ENCODE results near the gene KLLN.
"Not testable (repeated sequence)": the region's sequence is repeated elsewhere in the genome, so short reads cannot be mapped to it uniquely, and the experiment has no call there.

Gene KLLN

GRCh38 chr10:87861953-87862678 lies 1.2 kb downstream of the KLLN start:
- CTCF ChIA-PET = interaction anchor here (1.1 to 22.0 kb wide), 7 partner anchors 11 to 693 kb away, joined by 3 to 304 read pairs (median 10); no protein-coding TSS in a partner anchor
- DNase-seq (ENCODE audit: low read depth, low spot score) = peak; percentile 83
- H3K4me3 ChIP-seq (ENCODE audit: low read depth, low read length) = peak overlapping the region; percentile 91
- POLR2A ChIA-PET = interaction anchor here (0.5 to 2.2 kb wide), 17 partner anchors 16 to 527 kb away, joined by 3 to 12 read pairs (median 4); no protein-coding TSS in a partner anchor
- peak; percentile 11 for TF ChIP-seq CTCF (IDR thresholded peaks at IDR 0.05; ENCODE audit: insufficient read depth, low read length, missing control alignments)

- TF ChIP-seq CTCF (IDR thresholded peaks at IDR 0.05; ENCODE audit: insufficient read depth, low read length, missing control alignments) = peak; percentile 14
- CTCF ChIA-PET = interaction anchor here (1.1 to 22.0 kb wide), 7 partner anchors 12 to 692 kb away, joined by 3 to 304 read pairs (median 10); no protein-coding TSS in a partner anchor
- peak overlapping the region; percentile 91 for H3K4me3 ChIP-seq (ENCODE audit: low read depth, low read length)
- POLR2A ChIA-PET = interaction anchor here (0.5 to 2.2 kb wide), 11 partner anchors 16 to 528 kb away, joined by 3 to 12 read pairs (median 5); no protein-coding TSS in a partner anchor
- DNase-seq (ENCODE audit: low read depth, low spot score) = no peak
Observed at GRCh38 chr10:87861566-87861952, 1.8 kb downstream of the KLLN start.

- POLR2A ChIA-PET = interaction anchor here (1.0 to 1.1 kb wide), 3 partner anchors 292 to 517 kb away, joined by 5 read pairs; no protein-coding TSS in a partner anchor
- DNase-seq (ENCODE audit: low read depth, low spot score) = no peak
- CTCF ChIA-PET = interaction anchor here (1.1 to 22.0 kb wide), 7 partner anchors 12 to 692 kb away, joined by 3 to 304 read pairs (median 10); no protein-coding TSS in a partner anchor
- no peak for TF ChIP-seq CTCF (IDR thresholded peaks at IDR 0.05; ENCODE audit: insufficient read depth, low read length, missing control alignments)
- H3K4me3 ChIP-seq (ENCODE audit: low read depth, low read length) = no peak overlapping the region
Observed at GRCh38 chr10:87860816-87861403, 2.4 kb downstream of the KLLN start.

GRCh38 chr10:87860156-87860795 lies 3.1 kb downstream of the KLLN start:
- TF ChIP-seq CTCF (IDR thresholded peaks at IDR 0.05; ENCODE audit: insufficient read depth, low read length, missing control alignments) = peak; percentile 57
- POLR2A ChIA-PET = no interaction called here
- CTCF ChIA-PET = interaction anchor here (0.6 to 22.0 kb wide), 5 partner anchors 11 to 950 kb away, joined by 3 to 304 read pairs (median 14); no protein-coding TSS in a partner anchor
- no peak overlapping the region for H3K4me3 ChIP-seq (ENCODE audit: low read depth, low read length)
- DNase-seq (ENCODE audit: low read depth, low spot score) = no peak

- CTCF ChIA-PET = interaction anchor here (1.5 to 22.0 kb wide), 2 partner anchors 199 to 533 kb away, joined by 4 to 304 read pairs; no protein-coding TSS in a partner anchor
- H3K4me3 ChIP-seq (ENCODE audit: low read depth, low read length); POLR2A ChIA-PET; DNase-seq (ENCODE audit: low read depth, low spot score): not testable (repeated sequence)
Observed at GRCh38 chr10:87855665-87856064, 7.7 kb downstream of the KLLN start.

- POLR2A ChIA-PET; H3K4me3 ChIP-seq (ENCODE audit: low read depth, low read length); DNase-seq (ENCODE audit: low read depth, low spot score): not testable (repeated sequence)
- CTCF ChIA-PET = interaction anchor here (22.0 kb wide), 1 partner anchor 534 kb away, joined by 304 read pairs; no protein-coding TSS in a partner anchor
Observed at GRCh38 chr10:87855247-87855646, 8.1 kb downstream of the KLLN start.

GRCh38 chr10:87852089-87852488 lies 11.2 kb downstream of the KLLN start:
- TF ChIP-seq CTCF (IDR thresholded peaks at IDR 0.05; ENCODE audit: insufficient read depth, low read length, missing control alignments) = no peak
- ChIA-PET CTCF (interaction anchor here (1.5 to 22.0 kb wide), 4 partner anchors 8 to 700 kb away, joined by 3 to 304 read pairs (median 56); partner anchors contain the start of genes KLLN and PTEN), POLR2A (no interaction called here)
- no peak for DNase-seq (ENCODE audit: low read depth, low spot score)
- no peak overlapping the region for H3K4me3 ChIP-seq (ENCODE audit: low read depth, low read length)
